Activated naive CD4-positive, alpha-beta T cell treated with anti-CD3 and anti-CD28 coated beads, Interleukin-2, amount 50 U/mL, for 24 hours (primary cell): Measurements from ENCODE around the gene DCLK3.

Source experiments
- H3K27ac Mint-ChIP-seq: one replicate; pipeline ENCODE4 v1.8.0; 2021; ENCODE audit warnings: mild to moderate bottlenecking, mixed read lengths
- H3K27me3 Mint-ChIP-seq: one replicate; pipeline ENCODE4 v1.8.0; 2021; ENCODE audit warnings: mixed read lengths
- H3K36me3 Mint-ChIP-seq: one replicate; pipeline ENCODE4 v1.8.0; 2021; ENCODE audit warnings: mixed read lengths
- H3K4me1 Mint-ChIP-seq: one replicate; pipeline ENCODE4 v1.8.0; 2021; ENCODE audit warnings: mixed read lengths
- H3K4me3 Mint-ChIP-seq: one replicate; pipeline ENCODE4 v1.8.0; 2021; ENCODE audit warnings: mild to moderate bottlenecking, mixed read lengths
- H3K9me3 Mint-ChIP-seq: one replicate; pipeline ENCODE4 v1.8.0; 2021; ENCODE audit warnings: mixed read lengths

The DCLK3 gene

DNA sequence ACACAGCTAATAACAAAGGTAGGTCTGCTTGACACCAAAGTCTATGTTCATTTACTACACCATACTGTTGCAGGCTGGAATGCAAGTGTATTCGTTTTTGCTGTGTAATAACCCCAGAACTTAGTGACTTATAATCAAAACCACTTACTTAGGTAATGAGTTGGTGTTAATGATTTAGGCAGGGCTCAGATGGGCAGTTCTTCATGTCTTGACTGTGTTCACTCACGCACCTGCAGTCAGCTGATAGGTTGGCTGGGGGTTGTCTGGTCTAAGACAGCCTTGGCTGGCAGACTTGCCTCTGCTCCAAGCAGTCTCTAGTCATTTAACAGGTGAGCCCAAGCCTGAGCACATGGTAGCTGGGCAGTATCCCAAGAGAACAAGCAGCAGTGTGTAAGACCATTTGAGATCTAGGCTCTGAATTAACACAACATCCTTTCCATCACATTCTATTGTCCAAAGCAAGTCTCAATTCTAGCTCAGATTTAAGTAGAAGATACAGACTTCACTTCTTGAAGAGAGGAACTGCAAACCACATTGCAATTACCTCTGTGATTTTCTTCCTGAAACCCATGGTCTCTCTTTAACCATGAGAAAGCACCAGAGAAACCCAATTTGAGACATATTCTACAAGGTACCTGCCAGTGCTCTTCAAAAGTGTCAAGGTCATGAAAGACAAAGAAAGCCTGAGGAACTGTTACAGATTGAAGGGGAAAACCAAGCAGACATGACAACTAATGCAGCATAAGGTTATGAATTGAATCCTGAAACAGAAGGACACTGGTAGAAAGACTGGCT is 13.3 kb upstream of the DCLK3 start:
- Mint-ChIP-seq H3K4me3 (no peak overlapping the region), H3K27ac (no peak overlapping the region), H3K27me3 (peaks cover 6% of the 10 kb centered on the region), H3K4me1 (no peaks in the 10 kb centered on the region), H3K36me3 (no peaks in the 10 kb centered on the region), H3K9me3 (no peaks in the 10 kb centered on the region)

DNA sequence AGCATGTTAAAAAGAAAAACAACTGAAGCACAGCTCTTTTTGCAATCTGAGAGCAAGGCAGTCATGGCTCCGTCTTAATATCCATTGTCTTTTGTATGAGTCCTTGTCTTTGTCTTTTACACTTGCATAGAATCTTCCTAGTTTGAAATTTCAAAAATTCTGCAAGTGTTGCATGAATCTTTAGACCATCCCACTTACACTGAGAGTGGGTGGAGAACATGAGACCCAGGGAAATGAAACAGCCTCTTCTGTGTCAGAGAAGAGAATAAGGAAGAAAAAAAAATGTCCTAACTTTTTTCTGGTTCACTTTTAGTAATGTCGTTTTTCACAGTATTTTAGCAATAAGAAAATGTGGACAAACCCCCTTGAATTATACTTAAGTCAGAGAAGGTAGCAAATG is 12.1 kb upstream of the DCLK3 start:
- Mint-ChIP-seq H3K9me3 (no peaks in the 10 kb centered on the region), H3K36me3 (no peaks in the 10 kb centered on the region), H3K27me3 (peaks cover 5% of the 10 kb centered on the region), H3K4me3 (no peak overlapping the region), H3K27ac (no peak overlapping the region), H3K4me1 (no peaks in the 10 kb centered on the region)

DNA sequence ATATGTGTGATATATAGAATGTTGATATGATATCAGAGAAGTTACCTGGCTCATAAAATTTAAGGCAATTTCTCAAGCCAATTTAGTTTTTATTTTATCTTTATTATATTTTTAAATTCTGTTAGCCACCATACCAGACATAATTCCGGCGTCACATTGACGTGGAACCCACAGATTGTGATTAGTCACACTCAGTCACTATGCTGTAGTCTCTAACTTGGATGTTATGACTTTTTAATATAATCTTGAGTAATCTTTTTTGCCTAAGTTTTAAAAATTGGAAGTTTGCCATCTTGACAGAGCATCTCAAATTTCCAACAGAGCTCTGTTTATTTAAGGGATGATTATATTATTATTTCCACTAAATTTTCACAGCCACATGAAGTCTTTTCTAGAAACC is 9.7 kb upstream of the DCLK3 start:
- Mint-ChIP-seq H3K27ac (no peak overlapping the region), H3K27me3 (peaks cover 8% of the 10 kb centered on the region), H3K4me1 (no peaks in the 10 kb centered on the region)

DNA sequence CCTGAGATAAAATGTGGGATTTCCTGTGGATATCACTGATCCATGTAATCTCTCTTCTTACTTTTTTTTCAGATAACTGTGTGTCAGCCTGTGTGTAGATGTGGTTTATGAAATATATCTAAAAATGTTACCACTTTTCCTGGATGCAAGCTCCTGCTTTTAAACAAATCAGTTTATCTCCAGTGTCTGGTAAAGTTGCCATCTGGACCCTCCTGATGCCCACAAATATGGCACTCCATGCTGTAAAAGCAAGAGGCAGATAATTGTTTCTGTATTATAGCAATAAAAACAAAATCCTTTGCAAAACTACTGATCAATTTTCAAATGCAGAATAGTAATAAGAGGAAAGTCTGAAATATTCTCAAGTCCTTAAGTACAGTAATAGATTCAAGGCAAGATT is 7.6 kb upstream of the DCLK3 start:
- no peak overlapping the region for H3K4me3 Mint-ChIP-seq
- no peaks in the 10 kb centered on the region for H3K4me1 Mint-ChIP-seq
- H3K9me3 Mint-ChIP-seq, result no peaks in the 10 kb centered on the region
- no peak overlapping the region for H3K27ac Mint-ChIP-seq
- H3K27me3 Mint-ChIP-seq, result peaks cover 14% of the 10 kb centered on the region
- no peaks in the 10 kb centered on the region for H3K36me3 Mint-ChIP-seq

More for the DNA sequence above, 9.7 kb upstream of the DCLK3 start:
- Mint-ChIP-seq H3K4me3 (no peak overlapping the region), H3K36me3 (no peaks in the 10 kb centered on the region), H3K9me3 (no peaks in the 10 kb centered on the region)

DNA sequence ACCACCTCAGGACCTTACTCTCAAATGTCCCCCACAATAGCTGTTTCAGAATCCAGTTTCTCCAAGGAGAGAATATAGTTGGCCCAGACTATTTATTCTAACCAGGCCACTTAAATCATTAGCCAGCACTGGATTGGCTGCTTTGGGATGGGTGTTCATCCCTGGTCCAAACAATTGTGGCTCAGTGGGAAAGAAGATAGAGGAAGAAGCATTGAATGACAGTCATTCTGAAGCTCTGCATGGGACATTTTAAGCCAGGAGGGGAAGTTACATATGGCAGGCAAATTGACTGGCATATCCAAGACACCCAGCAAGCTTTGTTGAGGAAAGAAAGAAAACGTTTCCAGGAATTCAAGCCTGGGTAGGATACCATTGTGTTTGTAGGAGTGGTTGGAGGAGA is 5.6 kb upstream of the DCLK3 start:
- no peaks in the 10 kb centered on the region for H3K36me3 Mint-ChIP-seq
- H3K9me3 Mint-ChIP-seq, result no peaks in the 10 kb centered on the region
- H3K4me3 Mint-ChIP-seq, result no peak overlapping the region
- H3K27ac Mint-ChIP-seq, result no peak overlapping the region
- H3K4me1 Mint-ChIP-seq, result peaks cover 2% of the 10 kb centered on the region
- peaks cover 28% of the 10 kb centered on the region for H3K27me3 Mint-ChIP-seq

DNA sequence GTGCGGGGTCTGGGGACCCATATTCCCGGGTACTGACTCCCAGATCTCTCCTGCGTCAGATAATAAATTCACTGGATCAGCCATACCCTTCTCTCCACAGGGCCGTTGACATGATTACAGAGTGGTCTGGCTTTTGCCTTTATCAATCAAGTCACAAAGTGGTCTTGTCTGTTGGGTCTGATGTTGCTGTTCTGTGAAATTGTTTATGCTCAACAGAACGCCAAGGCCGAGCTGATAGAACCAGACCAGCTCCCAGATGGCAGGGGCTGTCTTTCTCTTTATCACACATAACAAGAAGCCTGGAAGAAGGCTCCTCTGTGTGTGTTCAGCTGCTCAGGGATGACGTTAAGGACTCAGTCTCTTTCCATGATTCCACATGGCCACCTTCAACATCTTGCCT is 751 bp upstream of the DCLK3 start:
- Mint-ChIP-seq H3K27me3 (peaks cover 48% of the 10 kb centered on the region), H3K36me3 (no peaks in the 10 kb centered on the region), H3K4me1 (peaks cover 6% of the 10 kb centered on the region), H3K9me3 (no peaks in the 10 kb centered on the region), H3K4me3 (peak overlapping the region; percentile 73), H3K27ac (no peak overlapping the region)

DNA sequence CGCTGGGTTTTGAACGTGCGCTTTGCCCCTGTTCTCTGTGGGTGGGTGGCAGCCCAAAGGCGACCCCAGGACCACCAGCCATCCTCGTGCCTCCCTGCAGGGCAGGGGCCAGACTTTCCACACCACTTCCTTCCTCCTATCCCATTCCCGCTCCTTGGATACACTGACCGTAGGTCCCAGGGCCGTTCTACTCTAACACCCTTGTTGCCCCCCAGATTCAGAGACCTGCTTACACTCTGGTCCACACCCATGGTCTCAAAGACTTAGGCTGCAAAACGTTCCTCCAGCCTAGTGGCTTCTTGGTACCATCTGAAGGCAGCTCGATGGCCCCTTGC is 318 bp upstream of the DCLK3 start:
- H3K4me1 Mint-ChIP-seq, result peaks cover 6% of the 10 kb centered on the region
- H3K27ac Mint-ChIP-seq, result no peak overlapping the region
- peaks cover 50% of the 10 kb centered on the region for H3K27me3 Mint-ChIP-seq
- no peaks in the 10 kb centered on the region for H3K36me3 Mint-ChIP-seq
- no peaks in the 10 kb centered on the region for H3K9me3 Mint-ChIP-seq
- peak overlapping the region; percentile 73 for H3K4me3 Mint-ChIP-seq

DNA sequence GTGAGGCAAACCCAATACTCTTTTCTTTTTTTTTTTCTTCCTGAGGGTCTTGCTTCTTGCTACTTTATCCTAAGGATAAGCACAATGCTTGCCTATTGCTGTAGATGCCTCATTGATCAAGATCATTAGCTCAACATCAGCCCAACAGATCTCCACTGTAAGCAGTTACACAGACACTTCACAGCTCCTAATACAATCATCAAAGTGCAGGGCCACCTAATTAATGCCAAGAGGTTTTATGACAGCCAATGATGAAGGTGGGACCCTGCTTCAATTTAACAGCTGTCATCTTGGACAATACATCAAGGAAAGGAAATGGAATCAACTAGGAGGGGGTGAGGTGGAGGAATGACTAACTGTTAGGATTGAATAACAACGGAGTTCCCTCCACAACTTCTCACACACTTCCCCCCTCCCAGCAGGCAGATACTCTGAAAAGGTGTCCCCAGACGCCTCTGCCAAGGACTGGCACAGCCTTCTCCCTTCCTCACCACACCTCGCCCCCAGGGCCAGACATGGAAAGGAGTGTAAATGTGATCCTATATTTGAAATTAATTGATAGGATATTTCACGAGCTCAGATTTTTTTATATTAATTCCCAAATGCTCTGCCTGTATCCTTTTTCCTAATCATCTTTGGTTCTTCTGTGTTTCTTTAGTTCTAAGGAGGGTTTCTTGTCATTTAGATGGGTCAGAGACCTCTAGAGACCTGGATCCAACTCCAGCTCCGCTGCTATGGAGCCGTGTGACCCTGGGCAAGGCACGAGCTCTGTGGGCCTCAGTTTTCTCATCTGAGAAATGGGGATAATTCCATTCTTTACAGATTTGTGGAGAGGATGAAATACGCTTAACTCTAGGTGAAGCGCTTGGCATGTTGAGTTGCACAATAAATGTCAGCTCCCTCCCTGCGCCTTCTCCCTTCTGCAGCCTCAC is 1.2 kb downstream of the DCLK3 start:
- H3K27ac Mint-ChIP-seq, result no peak overlapping the region
- H3K27me3 Mint-ChIP-seq, result peaks cover 51% of the 10 kb centered on the region
- no peaks in the 10 kb centered on the region for H3K36me3 Mint-ChIP-seq
- no peak overlapping the region for H3K4me3 Mint-ChIP-seq
- H3K4me1 Mint-ChIP-seq, result peaks cover 6% of the 10 kb centered on the region
- H3K9me3 Mint-ChIP-seq, result no peaks in the 10 kb centered on the region

DNA sequence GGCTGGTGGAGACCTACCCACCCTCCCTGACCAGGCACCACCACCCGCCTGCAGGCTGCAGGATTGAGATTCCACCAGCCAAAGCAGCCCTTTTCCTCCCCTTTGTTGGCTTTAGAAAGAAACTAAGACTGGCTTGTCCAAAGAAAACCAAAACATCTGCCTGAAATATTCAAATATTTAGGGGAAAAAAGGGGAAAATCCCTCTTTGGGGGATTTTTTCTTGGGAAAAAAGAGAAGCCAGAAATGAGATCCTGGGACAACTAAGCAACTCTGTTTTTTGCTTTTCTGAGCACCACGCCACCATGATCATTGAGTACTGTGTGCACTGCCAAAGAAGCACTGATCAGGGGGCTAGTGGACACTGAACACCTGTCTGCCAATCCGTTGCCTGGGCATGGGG is 2.6 kb downstream of the DCLK3 start:
- H3K27ac Mint-ChIP-seq, result no peak overlapping the region
- no peaks in the 10 kb centered on the region for H3K9me3 Mint-ChIP-seq
- no peak overlapping the region for H3K4me3 Mint-ChIP-seq
- H3K4me1 Mint-ChIP-seq, result peaks cover 6% of the 10 kb centered on the region
- no peaks in the 10 kb centered on the region for H3K36me3 Mint-ChIP-seq
- peaks cover 49% of the 10 kb centered on the region for H3K27me3 Mint-ChIP-seq

DNA sequence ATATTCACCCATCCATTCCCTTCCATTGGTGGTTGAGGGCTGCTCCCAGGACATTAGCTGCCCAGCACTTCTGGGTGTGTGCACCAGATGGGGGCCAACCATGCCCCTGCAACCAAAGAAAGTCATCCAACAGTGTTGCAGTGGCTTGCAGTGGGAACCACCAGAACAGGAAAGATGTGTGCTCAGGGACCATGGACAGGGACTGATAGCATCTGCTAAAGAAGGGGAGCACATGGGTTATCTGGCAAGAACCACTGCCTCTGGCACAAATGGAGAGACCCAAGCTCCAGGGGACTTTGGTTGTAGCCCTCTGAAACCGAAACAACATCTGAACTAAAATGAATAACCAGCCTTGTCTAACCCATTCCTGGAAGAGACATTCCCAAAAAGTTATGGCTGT is 8.1 kb downstream of the DCLK3 start:
- Mint-ChIP-seq H3K36me3 (no peaks in the 10 kb centered on the region), H3K4me1 (no peaks in the 10 kb centered on the region), H3K4me3 (no peak overlapping the region), H3K27ac (no peak overlapping the region), H3K9me3 (no peaks in the 10 kb centered on the region), H3K27me3 (peaks cover 27% of the 10 kb centered on the region)

DNA sequence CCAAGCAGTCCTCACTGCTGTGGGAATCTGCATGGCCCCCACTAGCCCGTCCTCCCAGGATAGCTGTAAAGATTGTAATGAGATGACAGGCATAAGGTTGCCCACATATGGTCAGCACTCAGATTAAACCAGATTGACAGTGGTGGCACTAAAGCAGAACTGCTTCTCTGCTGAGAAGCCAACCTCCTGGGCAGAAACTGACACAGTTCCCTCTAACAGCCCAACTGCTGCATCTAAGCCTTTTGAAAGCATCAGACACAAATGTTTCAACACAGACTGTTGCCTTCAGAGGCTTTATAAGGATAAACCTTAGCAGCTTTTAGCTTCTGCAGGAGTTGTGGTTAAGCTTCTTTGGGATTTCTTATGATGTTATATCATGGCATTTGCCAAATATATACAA is 13.0 kb downstream of the DCLK3 start:
- Mint-ChIP-seq H3K9me3 (peaks cover 5% of the 10 kb centered on the region), H3K27me3 (peaks cover 15% of the 10 kb centered on the region), H3K4me1 (no peaks in the 10 kb centered on the region), H3K36me3 (no peaks in the 10 kb centered on the region), H3K27ac (no peak overlapping the region), H3K4me3 (no peak overlapping the region)

DNA sequence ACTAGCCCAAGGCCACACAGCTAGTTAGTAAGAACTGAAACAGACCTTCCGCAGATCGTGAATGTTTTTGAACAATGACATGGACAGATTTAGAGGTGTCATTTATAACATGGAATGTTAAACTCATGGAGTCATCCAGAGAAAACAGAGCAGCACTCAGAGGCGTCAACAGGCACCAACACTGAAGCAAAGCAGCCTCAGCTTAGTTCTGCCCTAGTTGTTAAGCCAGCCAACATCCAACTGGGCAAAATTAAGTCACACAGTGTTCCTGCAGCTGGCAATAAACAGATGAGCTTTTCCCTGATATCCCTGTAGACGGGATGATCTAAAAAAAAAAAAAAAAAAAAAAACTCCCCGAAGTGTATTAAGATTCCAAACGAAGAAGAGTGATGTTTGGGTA is 13.6 kb downstream of the DCLK3 start:
- H3K27ac Mint-ChIP-seq, result no peak overlapping the region
- H3K4me1 Mint-ChIP-seq, result no peaks in the 10 kb centered on the region
- H3K27me3 Mint-ChIP-seq, result peaks cover 15% of the 10 kb centered on the region
- no peaks in the 10 kb centered on the region for H3K36me3 Mint-ChIP-seq
- peaks cover 5% of the 10 kb centered on the region for H3K9me3 Mint-ChIP-seq
- no peak overlapping the region for H3K4me3 Mint-ChIP-seq

DNA sequence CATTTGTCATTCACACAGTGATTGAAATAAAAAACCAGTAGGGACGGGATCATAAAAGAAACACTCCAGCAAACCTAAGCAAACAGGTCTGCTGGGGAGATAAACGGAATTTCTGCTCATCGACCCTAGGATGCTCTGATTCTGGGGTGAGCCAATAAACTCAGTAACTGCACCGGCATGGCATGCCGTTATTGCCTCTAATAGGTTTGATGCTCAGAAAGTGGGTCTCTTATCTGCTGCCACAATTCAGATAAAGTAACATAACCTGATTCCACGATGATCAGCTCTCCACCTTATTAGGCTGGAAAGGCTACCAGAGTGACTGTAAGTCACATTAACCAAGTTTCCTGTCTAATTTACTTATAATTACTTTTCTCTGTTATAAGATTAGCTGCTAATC is 19.6 kb downstream of the DCLK3 start:
- Mint-ChIP-seq H3K36me3 (no peaks in the 10 kb centered on the region), H3K9me3 (peaks cover 5% of the 10 kb centered on the region), H3K4me3 (no peak overlapping the region), H3K27me3 (peaks cover 6% of the 10 kb centered on the region), H3K4me1 (no peaks in the 10 kb centered on the region), H3K27ac (no peak overlapping the region)

DNA sequence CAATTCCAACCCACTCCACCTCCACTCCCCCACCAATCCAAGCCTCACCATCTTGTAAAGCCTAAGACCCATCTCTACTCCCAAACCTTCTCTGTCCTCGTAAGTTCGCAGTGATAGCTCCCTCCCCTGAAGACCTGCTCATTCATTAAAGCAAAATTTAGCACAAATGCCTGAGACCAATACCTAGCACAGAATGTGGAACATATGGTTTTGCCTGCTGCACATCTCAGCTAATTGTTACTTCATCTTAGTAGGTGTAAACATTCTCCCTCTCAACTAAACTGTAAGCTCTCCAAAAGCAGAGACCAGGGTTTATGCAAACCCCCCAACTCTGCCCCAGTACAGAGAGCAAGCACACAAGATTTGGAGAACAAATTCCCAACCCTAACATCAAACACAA is 20.5 kb downstream of the DCLK3 start:
- Mint-ChIP-seq H3K36me3 (no peaks in the 10 kb centered on the region), H3K9me3 (peaks cover 5% of the 10 kb centered on the region), H3K27me3 (peaks cover 2% of the 10 kb centered on the region), H3K27ac (no peak overlapping the region), H3K4me3 (no peak overlapping the region), H3K4me1 (no peaks in the 10 kb centered on the region)

DNA sequence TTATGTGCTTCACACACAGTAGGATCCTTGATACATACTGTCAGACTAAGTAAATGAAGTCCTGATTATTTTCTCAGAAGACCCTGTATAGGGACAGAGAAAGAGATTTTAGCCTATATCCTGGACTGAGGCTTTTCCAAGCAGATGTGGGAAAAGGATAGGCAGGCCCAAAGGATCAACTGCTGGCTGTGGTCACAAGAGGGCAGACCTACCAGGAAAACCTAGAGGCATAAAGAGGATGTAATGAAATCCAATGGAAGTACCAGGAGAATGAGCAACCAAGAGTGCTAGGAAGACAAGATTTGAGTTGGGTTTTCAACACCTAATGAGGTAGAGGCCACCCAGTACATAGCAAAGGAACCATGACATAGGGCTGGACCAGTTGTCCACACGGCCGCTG is 23.1 kb downstream of the DCLK3 start:
- Mint-ChIP-seq H3K4me3 (no peak overlapping the region), H3K36me3 (no peaks in the 10 kb centered on the region), H3K27ac (no peak overlapping the region), H3K27me3 (no peaks in the 10 kb centered on the region), H3K9me3 (no peaks in the 10 kb centered on the region), H3K4me1 (no peaks in the 10 kb centered on the region)

DNA sequence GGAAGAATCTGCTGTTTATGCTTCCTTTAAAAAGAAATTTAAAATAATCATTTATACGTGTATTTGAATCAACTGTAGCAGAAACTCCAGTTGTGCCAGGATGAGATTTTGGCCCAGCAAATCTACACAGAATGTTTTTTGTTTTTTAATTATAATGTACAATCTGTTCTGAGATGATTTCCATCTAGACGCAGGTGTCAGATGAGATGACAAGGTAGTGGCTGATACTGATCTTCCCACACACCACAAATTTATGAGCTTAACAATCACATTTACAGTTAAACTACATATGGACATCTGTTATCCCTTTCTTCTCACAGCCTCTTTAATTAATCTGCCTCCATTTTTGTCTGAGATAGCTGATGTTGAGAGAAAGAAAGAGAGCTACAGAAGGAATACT is 23.6 kb downstream of the DCLK3 start:
- Mint-ChIP-seq H3K9me3 (no peaks in the 10 kb centered on the region), H3K4me1 (no peaks in the 10 kb centered on the region), H3K4me3 (no peak overlapping the region), H3K27me3 (no peaks in the 10 kb centered on the region), H3K27ac (no peak overlapping the region), H3K36me3 (no peaks in the 10 kb centered on the region)
